Spleen (tissue), 11 donors: Measurements from ENCODE around the gene PUM2. TPM values are rescaled to one million over a fixed set of nuclear protein-coding genes. Genes with fewer than 3 reads are reported as not detected.
"Not testable (repeated sequence)": the region's sequence is repeated elsewhere in the genome, so short reads cannot be mapped to it uniquely, and the experiment has no call there.

Source experiments
- DNase-seq: peaks from one replicate; pipeline ENCODE4 v3.0.0-alpha.2; 2020
- H3K27ac ChIP-seq, 8 donors: fragments of 200-600 bp; sonication (generic) in 7 of 8; 1 replicate in 4 of 8; 2 replicates in 4 of 8; pipeline versions ENCODE4 v1.5.0 to v1.8.0; 2016 to 2021; ENCODE audit warnings: inconsistent platforms in 4 of 8, mild to moderate bottlenecking in 4 of 8, moderate library complexity in 1 of 8
- H3K27me3 ChIP-seq, 7 donors: fragments of 200-600 bp; sonication (generic) in 6 of 7; replicated peaks in 1 of 7; 1 replicate in 4 of 7; 2 replicates in 3 of 7; pipeline versions ENCODE4 v1.5.0 to v1.8.0; 2016 to 2021; ENCODE audit warnings: inconsistent platforms in 3 of 7, mild to moderate bottlenecking in 1 of 7
- H3K36me3 ChIP-seq, 6 donors: fragments of 200-600 bp; sonication (generic) in 5 of 6; 1 replicate in 4 of 6; 2 replicates in 2 of 6; pipeline versions ENCODE4 v1.5.0 to v1.8.0; 2016 to 2021; ENCODE audit warnings: inconsistent platforms in 2 of 6
- H3K4me1 ChIP-seq, 6 donors: fragments of 200-600 bp; sonication (generic) in 5 of 6; 1 replicate in 3 of 6; 2 replicates in 3 of 6; pipeline versions ENCODE4 v1.5.0 to v1.8.0; 2016 to 2021; ENCODE audit warnings: inconsistent platforms in 3 of 6
- H3K4me3 ChIP-seq, 8 donors: fragments of 200-600 bp; sonication (generic) in 7 of 8; 1 replicate in 4 of 8; 2 replicates in 4 of 8; pipeline versions ENCODE4 v1.5.0 to v1.8.0; 2016 to 2021; ENCODE audit warnings: inconsistent platforms in 4 of 8, mild to moderate bottlenecking in 4 of 8, moderate library complexity in 2 of 8
- H3K9me3 ChIP-seq, 8 donors: fragments of 200-600 bp; sonication (generic) in 7 of 8; 1 replicate in 4 of 8; 2 replicates in 4 of 8; pipeline versions ENCODE4 v1.5.0 to v1.8.0; 2016 to 2021; ENCODE audit warnings: inconsistent platforms in 4 of 8
- POLR2A ChIP-seq, 3 donors: fragments of 450-650 bp; IDR thresholded peaks; one replicate each; pipeline ENCODE4 v1.5.1; 2017; ENCODE audit warnings: antibody characterized with exemption in 3 of 3, mild to moderate bottlenecking in 1 of 3
- POLR2AphosphoS5 ChIP-seq, 3 donors: sonication (generic); formaldehyde crosslinking; IDR thresholded peaks; one replicate each; pipeline ENCODE4 v1.5.1; 2017; ENCODE audit warnings: antibody characterized with exemption in 3 of 3
- WGBS, 5 donors: extraction: QIAGEN DNeasy Blood & Tissue Kit in 3 of 5; methylation state at CpG; one replicate each; pipeline versions ENCODE4 v1.1.5 to v1.1.7; 2013 to 2018; 5-methylcytosine and 5-hydroxymethylcytosine counted together
- intact Hi-C: fragments of 100-400 bp; cut with DNase I; formaldehyde crosslinking; loops from one replicate; pipeline ENCODE4 v1.15.0; 2023; ENCODE audit warnings: low total_unique reads
- polyA plus RNA-seq, 3 donors: library from polyadenylated mRNA; stranded (reverse); fragments of 200-250 nt; gene quantifications; one replicate each; pipeline ENCODE4 v1.2.1, GENCODE V29; 2013
- total RNA-seq, 7 donors: library from RNA; depleted of rRNA in 3 of 7; stranded (reverse); fragments of >200 nt in 3 of 7; fragmentation: NEBNext Ultra II Directional in 4 of 7; extraction: Animal tissue kit (Norgen Biotek cat#: 25700) in 4 of 7; gene quantifications; one replicate each; pipeline versions ENCODE4 v1.1.0 to v1.2.1, GENCODE V29; 2016 to 2021
- TF ChIP-seq, protein P1 (sequence below), 11 experiments: fragments of 200-600 bp in 7 of 11; fragments of 450-650 bp in 4 of 11; sonication (generic) in 4 of 11; IDR thresholded peaks in 8 of 11; conservative IDR thresholded peaks in 3 of 11; 1 replicate in 7 of 11; 2 replicates in 4 of 11; pipeline versions ENCODE4 v1.4.0 to v1.8.0; 2016 to 2021; ENCODE audit warnings: antibody characterized with exemption in 11 of 11, inconsistent platforms in 4 of 11, mild to moderate bottlenecking in 1 of 11
- donor health status: healthy with polysubstance abuse.
- donor health status: DM: no; HTN: no; CAD: no; lungs with moderate emphysema.
- donor health status: DM: no; HTN: no; CAD: no.
- donor health status: Bipolar disorder and iron deficiency.
- donor health status: healthy.
- donor health status: DM: no; HTN: no; CAD: no.
- donor health status: DM: yes; HTN: yes; CAD: no.

Gene PUM2
- total and polyA plus RNA-seq, 10 donors: 29.2 to 137 (median 91.0) TPM

GRCh38 chr2:20249170-20249569 is 101.5 kb downstream of the PUM2 start:
- no peak for TF ChIP-seq POLR2A (IDR thresholded peaks at IDR 0.05)
- no peak for TF ChIP-seq POLR2AphosphoS5 (IDR thresholded peaks at IDR 0.05)
- TF ChIP-seq, protein P1, sequence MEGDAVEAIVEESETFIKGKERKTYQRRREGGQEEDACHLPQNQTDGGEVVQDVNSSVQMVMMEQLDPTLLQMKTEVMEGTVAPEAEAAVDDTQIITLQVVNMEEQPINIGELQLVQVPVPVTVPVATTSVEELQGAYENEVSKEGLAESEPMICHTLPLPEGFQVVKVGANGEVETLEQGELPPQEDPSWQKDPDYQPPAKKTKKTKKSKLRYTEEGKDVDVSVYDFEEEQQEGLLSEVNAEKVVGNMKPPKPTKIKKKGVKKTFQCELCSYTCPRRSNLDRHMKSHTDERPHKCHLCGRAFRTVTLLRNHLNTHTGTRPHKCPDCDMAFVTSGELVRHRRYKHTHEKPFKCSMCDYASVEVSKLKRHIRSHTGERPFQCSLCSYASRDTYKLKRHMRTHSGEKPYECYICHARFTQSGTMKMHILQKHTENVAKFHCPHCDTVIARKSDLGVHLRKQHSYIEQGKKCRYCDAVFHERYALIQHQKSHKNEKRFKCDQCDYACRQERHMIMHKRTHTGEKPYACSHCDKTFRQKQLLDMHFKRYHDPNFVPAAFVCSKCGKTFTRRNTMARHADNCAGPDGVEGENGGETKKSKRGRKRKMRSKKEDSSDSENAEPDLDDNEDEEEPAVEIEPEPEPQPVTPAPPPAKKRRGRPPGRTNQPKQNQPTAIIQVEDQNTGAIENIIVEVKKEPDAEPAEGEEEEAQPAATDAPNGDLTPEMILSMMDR (IDR thresholded peaks at IDR 0.05 in 8 of 11, conservative IDR thresholded peaks at IDR 0.05 in 3 of 11): no peak
- 84 to 96% (median 94%) methylated on average over 6 of the region's 6 CpGs for WGBS, 5 donors
- peaks cover 3 to 91% (median 62%) of the 10 kb centered on the region in 6 donors for H3K36me3 ChIP-seq
- H3K4me1 ChIP-seq: no peaks in the 10 kb centered on the region
- H3K9me3 ChIP-seq: no peaks in the 10 kb centered on the region
- DNase-seq: no peak
- intact Hi-C loops: no loop called here
- H3K4me3 ChIP-seq: no peak overlapping the region
- no peak overlapping the region for H3K27ac ChIP-seq
- H3K27me3 ChIP-seq: no peaks in the 10 kb centered on the region

DNA sequence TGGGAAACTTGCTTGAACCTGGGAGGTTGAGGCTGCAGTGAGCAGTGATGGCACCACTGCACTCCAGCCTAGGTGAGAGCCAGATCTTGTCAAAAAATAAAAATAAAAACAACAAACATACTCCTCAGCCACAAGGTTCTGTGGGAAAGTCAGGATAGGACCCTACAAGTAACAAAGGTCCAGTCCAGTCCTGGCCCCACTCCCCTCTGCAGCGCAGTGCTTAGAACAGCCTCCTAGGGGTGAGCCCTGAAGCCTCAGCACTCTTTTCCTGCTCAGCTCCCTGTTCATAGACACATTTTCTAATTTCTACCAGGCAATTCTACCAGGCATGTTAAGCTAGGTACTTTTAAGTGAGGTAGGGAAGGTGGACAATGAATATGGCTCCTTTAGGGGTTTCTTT is 103.6 kb downstream of the PUM2 start:
- intact Hi-C loops: no loop called here
- WGBS, 5 donors: 94 to 100% (median 96%) methylated on average over 1 of the region's 1 CpG
- Histone ChIP-seq H3K4me1 (peaks cover 0 to 5% (median 0%) of the 10 kb centered on the region in 6 donors), H3K9me3 (no peaks in the 10 kb centered on the region), H3K27ac (no peak overlapping the region), H3K27me3 (no peaks in the 10 kb centered on the region), H3K36me3 (peaks cover 0 to 70% (median 41%) of the 10 kb centered on the region in 6 donors), H3K4me3 (no peak overlapping the region)
- TF ChIP-seq, protein P1 (IDR thresholded peaks at IDR 0.05 in 8 of 11, conservative IDR thresholded peaks at IDR 0.05 in 3 of 11): no peak
- TF ChIP-seq POLR2AphosphoS5 (IDR thresholded peaks at IDR 0.05) (no peak), POLR2A (IDR thresholded peaks at IDR 0.05) (no peak)
- DNase-seq: no peak

- DNase-seq, H3K4me3 ChIP-seq, H3K27me3 ChIP-seq, H3K4me1 ChIP-seq, H3K9me3 ChIP-seq, intact Hi-C loops, H3K27ac ChIP-seq: not testable (repeated sequence)
- WGBS, 5 donors: 89 to 97% (median 94%) methylated on average over 5 of the region's 5 CpGs
- H3K36me3 ChIP-seq: peaks cover 0 to 35% (median 19%) of the 10 kb centered on the region in 6 donors
Measured at GRCh38 chr2:20243637-20244036, 107.0 kb downstream of the PUM2 start.

- WGBS, 5 donors: 64 to 75% (median 69%) methylated on average over 7 to 9 of the region's 9 CpGs
- Histone ChIP-seq H3K27me3 (peaks cover 0 to 7% (median 0%) of the 10 kb centered on the region in 7 donors), H3K27ac (no peak overlapping the region), H3K4me3 (no peak overlapping the region), H3K4me1 (peaks cover 0 to 9% (median 0%) of the 10 kb centered on the region in 6 donors), H3K36me3 (peaks cover 0 to 27% (median 12%) of the 10 kb centered on the region in 6 donors), H3K9me3 (peaks cover 0 to 6% (median 0%) of the 10 kb centered on the region in 8 donors)
- TF ChIP-seq POLR2AphosphoS5 (IDR thresholded peaks at IDR 0.05): peak in 1 of 3 donors; percentile 29
- no peak for TF ChIP-seq POLR2A (IDR thresholded peaks at IDR 0.05)
- intact Hi-C loops: no loop called here
- no peak for DNase-seq
Measured at GRCh38 chr2:20242727-20243377, 107.8 kb downstream of the PUM2 start.

DNA sequence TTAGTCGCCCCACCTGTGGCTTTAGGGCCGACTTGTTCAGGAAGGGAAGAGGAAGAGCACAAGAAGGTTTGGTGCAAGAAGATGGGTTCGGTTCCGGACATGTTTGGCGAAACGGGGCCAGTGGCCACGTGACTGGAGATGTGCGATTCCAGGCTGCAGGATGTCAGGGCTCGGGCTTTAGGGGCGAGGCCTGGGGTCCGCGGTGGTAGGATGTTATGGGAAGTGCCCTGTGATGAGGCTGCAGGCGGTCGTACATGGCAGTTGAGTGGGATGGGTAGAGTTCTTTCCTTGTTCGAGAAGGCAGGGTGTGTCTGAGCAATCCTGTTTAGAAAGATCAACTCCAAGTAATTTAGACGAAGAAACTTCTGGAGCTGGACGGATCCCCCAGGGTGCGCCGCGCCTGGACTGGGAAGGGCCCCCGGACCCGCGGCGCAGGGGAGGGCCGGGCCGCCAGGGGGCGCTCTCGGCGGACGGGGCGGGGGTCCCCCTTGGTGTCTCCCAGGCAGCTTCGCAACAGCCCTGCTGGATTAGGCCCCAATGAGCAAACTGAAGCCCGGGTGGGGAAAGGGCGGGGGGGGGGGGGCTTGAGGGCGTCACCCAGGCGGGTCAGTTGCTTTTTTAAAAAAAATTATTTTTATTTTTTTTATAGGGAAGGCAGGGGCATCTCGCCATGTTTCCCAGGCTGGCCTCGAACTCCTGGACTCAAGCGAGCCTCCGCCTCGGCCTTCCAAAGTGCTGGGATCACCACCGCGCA is 108.5 kb downstream of the PUM2 start:
- Histone ChIP-seq H3K4me3 (no peak overlapping the region), H3K27ac (no peak overlapping the region), H3K9me3 (peaks cover 0 to 6% (median 0%) of the 10 kb centered on the region in 8 donors), H3K4me1 (peaks cover 0 to 9% (median 0%) of the 10 kb centered on the region in 6 donors), H3K27me3 (peaks cover 0 to 13% (median 0%) of the 10 kb centered on the region in 7 donors), H3K36me3 (peaks cover 0 to 20% (median 5%) of the 10 kb centered on the region in 6 donors)
- TF ChIP-seq, protein P1 (IDR thresholded peaks at IDR 0.05 in 8 of 11, conservative IDR thresholded peaks at IDR 0.05 in 3 of 11): peak in 8 of 11 experiments; percentile 16 to 65 (median 52)
- TF ChIP-seq POLR2A (IDR thresholded peaks at IDR 0.05): no peak
- peak in 1 of 3 donors; percentile 8 for TF ChIP-seq POLR2AphosphoS5 (IDR thresholded peaks at IDR 0.05)
- WGBS, 5 donors: 33 to 49% (median 40%) methylated on average over 38 to 43 of the region's 43 CpGs
- intact Hi-C loops: no loop called here
- no peak for DNase-seq

DNA sequence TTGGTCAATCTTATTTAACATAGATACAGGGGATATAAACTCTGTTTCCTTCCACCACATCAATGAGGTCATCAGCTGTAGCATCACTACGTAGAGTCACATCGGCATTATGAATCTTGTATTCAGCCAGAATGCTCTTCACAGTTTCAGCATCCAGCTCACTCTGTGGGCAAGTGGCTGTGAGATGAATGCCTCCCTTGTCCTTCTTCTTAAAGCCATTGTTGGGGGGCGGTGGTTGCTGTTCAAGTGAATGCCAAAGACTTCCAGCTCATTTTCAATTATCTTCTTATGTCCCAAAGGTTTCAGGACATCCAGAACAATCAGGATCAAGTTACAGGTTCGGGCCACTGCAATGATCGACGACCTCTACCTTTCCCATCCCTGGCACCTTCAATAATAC is 110.4 kb downstream of the PUM2 start:
- intact Hi-C loops, H3K27ac ChIP-seq, H3K4me1 ChIP-seq, DNase-seq, H3K9me3 ChIP-seq, H3K36me3 ChIP-seq, H3K4me3 ChIP-seq: not testable (repeated sequence)
- H3K27me3 ChIP-seq: peaks cover 0 to 22% (median 0%) of the 10 kb centered on the region in 7 donors
- 91 to 99% (median 95%) methylated on average over 6 of the region's 6 CpGs for WGBS, 5 donors
